OCI-LY1 (cell line): ENCODE results near the gene CRHR1.

ENCODE experiments used
- CTCF ChIP-seq: fragments of 200-600 bp; sonication (generic), shearing (Covaris generic); IDR thresholded peaks from 2 replicates; pipeline ENCODE4 v1.5.1; 2017; ENCODE audit warnings: mild to moderate bottlenecking, antibody characterized with exemption, low read length, moderate library complexity, mixed read lengths
- EZH2 ChIP-seq: fragments of 200-600 bp; sonication (generic), shearing (Covaris generic); IDR thresholded peaks from 2 replicates; pipeline ENCODE4 v1.8.0; 2017; ENCODE audit warnings: borderline replicate concordance, mixed run types, mild to moderate bottlenecking, antibody characterized with exemption, low read length, moderate library complexity, mixed read lengths

GRCh38 chr17:45818041-45818440 is 33.9 kb downstream of the CRHR1 start:
- TF ChIP-seq CTCF, result no peak
- TF ChIP-seq EZH2, result no peak
